Measurements from ENCODE around the gene SSR3.

The SSR3 gene

DNA sequence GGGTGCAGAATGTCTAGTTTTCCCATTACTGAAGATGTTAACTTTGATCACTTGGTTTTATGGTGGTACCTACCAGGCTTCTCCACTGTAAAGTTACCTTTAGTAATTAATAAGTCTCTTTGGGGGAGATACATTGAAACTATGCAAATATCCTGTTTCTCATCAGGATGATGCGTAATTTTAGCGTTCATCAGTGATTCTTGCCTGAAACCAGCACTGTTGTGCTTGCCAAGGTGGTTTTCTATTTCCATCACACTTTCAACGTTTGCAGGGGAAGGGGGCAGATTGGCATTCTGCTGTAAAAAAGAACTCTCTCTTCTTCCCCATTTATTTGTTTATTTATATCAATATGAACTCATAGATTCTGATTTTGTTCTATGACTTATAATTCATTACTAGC, 61.0 kb downstream of the SSR3 start:
- TF ChIP-seq EZH2phosphoT487 (IDR thresholded peaks at IDR 0.05; ENCODE audit: low read length), result no peak
- no peak for TF ChIP-seq EZH2 (optimal IDR thresholded peaks at IDR 0.05; ENCODE audit: low read depth, low read length)
- TF ChIP-seq, protein P1, sequence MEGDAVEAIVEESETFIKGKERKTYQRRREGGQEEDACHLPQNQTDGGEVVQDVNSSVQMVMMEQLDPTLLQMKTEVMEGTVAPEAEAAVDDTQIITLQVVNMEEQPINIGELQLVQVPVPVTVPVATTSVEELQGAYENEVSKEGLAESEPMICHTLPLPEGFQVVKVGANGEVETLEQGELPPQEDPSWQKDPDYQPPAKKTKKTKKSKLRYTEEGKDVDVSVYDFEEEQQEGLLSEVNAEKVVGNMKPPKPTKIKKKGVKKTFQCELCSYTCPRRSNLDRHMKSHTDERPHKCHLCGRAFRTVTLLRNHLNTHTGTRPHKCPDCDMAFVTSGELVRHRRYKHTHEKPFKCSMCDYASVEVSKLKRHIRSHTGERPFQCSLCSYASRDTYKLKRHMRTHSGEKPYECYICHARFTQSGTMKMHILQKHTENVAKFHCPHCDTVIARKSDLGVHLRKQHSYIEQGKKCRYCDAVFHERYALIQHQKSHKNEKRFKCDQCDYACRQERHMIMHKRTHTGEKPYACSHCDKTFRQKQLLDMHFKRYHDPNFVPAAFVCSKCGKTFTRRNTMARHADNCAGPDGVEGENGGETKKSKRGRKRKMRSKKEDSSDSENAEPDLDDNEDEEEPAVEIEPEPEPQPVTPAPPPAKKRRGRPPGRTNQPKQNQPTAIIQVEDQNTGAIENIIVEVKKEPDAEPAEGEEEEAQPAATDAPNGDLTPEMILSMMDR (IDR thresholded peaks at IDR 0.05; ENCODE audit: low read length), result no peak

DNA sequence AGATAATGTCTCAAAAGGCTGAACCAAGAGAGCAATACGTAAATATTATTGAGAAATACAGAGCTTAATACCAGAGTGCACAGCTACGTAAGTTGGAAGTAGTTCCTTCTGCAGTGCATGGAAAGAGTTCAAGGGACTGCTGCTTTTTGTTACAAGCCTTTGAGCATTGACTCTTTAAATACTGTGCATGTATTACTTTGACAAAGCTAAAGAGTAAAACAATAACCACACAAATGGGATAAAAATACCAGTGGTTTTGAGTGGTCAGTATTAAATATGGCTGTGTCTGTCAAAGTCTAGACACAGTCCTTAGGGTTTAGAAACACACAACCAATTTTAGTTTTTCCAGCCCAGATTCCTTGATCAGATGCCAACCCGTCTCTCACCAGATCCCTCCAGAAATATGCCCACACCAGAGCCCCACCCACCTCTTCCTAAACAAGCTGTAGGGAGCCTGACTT, 62.1 kb downstream of the SSR3 start:
- Histone ChIP-seq H3K79me2 (ENCODE audit: low read length) (no peaks in the 10 kb centered on the region), H3K9ac (ENCODE audit: low read length) (no peak overlapping the region), H3K36me3 (replicated peaks; ENCODE audit: insufficient read depth, low read length) (no peaks in the 10 kb centered on the region), H4K20me1 (ENCODE audit: insufficient read depth, low read length) (no peaks in the 10 kb centered on the region), H3K9me2 (replicated peaks; ENCODE audit: insufficient read depth, low read length) (no peaks in the 10 kb centered on the region), H3K27ac (ENCODE audit: low read length) (no peak overlapping the region), H3K4me2 (ENCODE audit: low read depth, low read length) (no peak overlapping the region), H3F3A (ENCODE audit: insufficient read depth, low read length) (peaks cover 17% of the 10 kb centered on the region), H3K27me3 (replicated peaks; ENCODE audit: insufficient read depth, low read length) (no peaks in the 10 kb centered on the region), H2AFZ (ENCODE audit: low read length) (no peak overlapping the region), H3K4me3 (ENCODE audit: low read length) (no peak overlapping the region), H3K4me1 (ENCODE audit: low read length) (peaks cover 39% of the 10 kb centered on the region), H3K9me3 (replicated peaks; ENCODE audit: insufficient read depth, low read length) (no peaks in the 10 kb centered on the region)
- no peak for DNase-seq
- TF ChIP-seq EZH2phosphoT487 (IDR thresholded peaks at IDR 0.05; ENCODE audit: low read length) (no peak), EZH2 (optimal IDR thresholded peaks at IDR 0.05; ENCODE audit: low read depth, low read length) (no peak)
- TF ChIP-seq, protein P1 (IDR thresholded peaks at IDR 0.05; ENCODE audit: low read length), result no peak

More for the DNA sequence above, 61.0 kb downstream of the SSR3 start:
- H3K9ac ChIP-seq (ENCODE audit: low read length), result no peak overlapping the region
- no peaks in the 10 kb centered on the region for H3K9me3 ChIP-seq (replicated peaks; ENCODE audit: insufficient read depth, low read length)
- no peaks in the 10 kb centered on the region for H3K27me3 ChIP-seq (replicated peaks; ENCODE audit: insufficient read depth, low read length)
- H3K27ac ChIP-seq (ENCODE audit: low read length), result no peak overlapping the region
- H3K9me2 ChIP-seq (replicated peaks; ENCODE audit: insufficient read depth, low read length), result no peaks in the 10 kb centered on the region
- peaks cover 37% of the 10 kb centered on the region for H3K4me1 ChIP-seq (ENCODE audit: low read length)
- H4K20me1 ChIP-seq (ENCODE audit: insufficient read depth, low read length), result no peaks in the 10 kb centered on the region
- 0 out of 2 replicates have a peak overlapping the region, but pooled peaks have one; percentile 3 for H3K4me2 ChIP-seq (ENCODE audit: low read depth, low read length)
- H3K4me3 ChIP-seq (ENCODE audit: low read length), result no peak overlapping the region
- no peaks in the 10 kb centered on the region for H3K79me2 ChIP-seq (ENCODE audit: low read length)
- no peaks in the 10 kb centered on the region for H3K36me3 ChIP-seq (replicated peaks; ENCODE audit: insufficient read depth, low read length)
- no peak for DNase-seq
- no peak overlapping the region for H2AFZ ChIP-seq (ENCODE audit: low read length)
- peaks cover 17% of the 10 kb centered on the region for H3F3A ChIP-seq (ENCODE audit: insufficient read depth, low read length)

DNA sequence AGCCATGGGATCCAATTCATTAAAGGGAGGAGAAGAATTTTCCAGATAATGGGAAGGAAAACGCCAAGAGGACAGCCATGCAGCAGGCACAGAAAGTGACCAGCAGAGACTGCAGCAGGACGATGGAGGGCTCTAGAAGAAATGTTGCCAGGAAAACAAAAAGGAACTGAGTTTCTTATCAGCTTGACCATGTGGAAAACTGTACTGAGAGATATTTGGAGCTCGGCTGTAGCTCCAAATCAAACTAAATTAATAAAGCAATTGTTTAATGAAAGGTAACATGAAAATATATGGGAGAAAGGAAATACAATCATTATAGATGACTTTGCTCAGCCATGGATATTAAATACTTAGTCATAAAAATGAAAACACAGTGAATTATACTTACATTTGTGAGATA, 63.7 kb downstream of the SSR3 start:
- Histone ChIP-seq H3F3A (ENCODE audit: insufficient read depth, low read length) (peaks cover 17% of the 10 kb centered on the region), H3K27me3 (replicated peaks; ENCODE audit: insufficient read depth, low read length) (no peaks in the 10 kb centered on the region), H3K4me2 (ENCODE audit: low read depth, low read length) (peak overlapping the region; percentile 42; the same call in 1 of the 2 replicates), H3K27ac (ENCODE audit: low read length) (no peak overlapping the region), H3K9me3 (replicated peaks; ENCODE audit: insufficient read depth, low read length) (no peaks in the 10 kb centered on the region), H4K20me1 (ENCODE audit: insufficient read depth, low read length) (no peaks in the 10 kb centered on the region), H3K36me3 (replicated peaks; ENCODE audit: insufficient read depth, low read length) (no peaks in the 10 kb centered on the region), H3K4me1 (ENCODE audit: low read length) (peaks cover 39% of the 10 kb centered on the region), H2AFZ (ENCODE audit: low read length) (no peak overlapping the region), H3K79me2 (ENCODE audit: low read length) (no peaks in the 10 kb centered on the region), H3K9me2 (replicated peaks; ENCODE audit: insufficient read depth, low read length) (no peaks in the 10 kb centered on the region), H3K9ac (ENCODE audit: low read length) (no peak overlapping the region), H3K4me3 (ENCODE audit: low read length) (no peak overlapping the region)
- TF ChIP-seq EZH2 (optimal IDR thresholded peaks at IDR 0.05; ENCODE audit: low read depth, low read length), result no peak
- TF ChIP-seq EZH2phosphoT487 (IDR thresholded peaks at IDR 0.05; ENCODE audit: low read length), result no peak
- TF ChIP-seq, protein P1 (IDR thresholded peaks at IDR 0.05; ENCODE audit: low read length), result no peak
- DNase-seq, result no peak
